K562 (cell line): ENCODE measurements around the gene NEDD4L. TPM values are rescaled to one million over a fixed set of nuclear protein-coding genes. Genes with fewer than 3 reads are reported as not detected.
A peak's percentile ranks its signal among the peaks of the same experiment; 100 is the strongest.

ENCODE experiments used
- CAMTA2 ChIP-seq: fragments of 250-450 bp; sonication (Bioruptor Pico); conservative IDR thresholded peaks from 2 replicates; pipeline ENCODE4 v1.5.1; 2022
- CBX5 ChIP-seq: IDR thresholded peaks from 2 replicates; pipeline ENCODE4 v1.6.1; 2014; ENCODE audit warnings: low read depth, borderline replicate concordance
- HIVEP1 ChIP-seq: fragments of 250-450 bp; sonication (Bioruptor Pico); IDR thresholded peaks from 2 replicates; pipeline ENCODE4 v1.4.0; 2020; ENCODE audit warnings: mild to moderate bottlenecking
- KDM1A ChIP-seq, 2 experiments: fragments of 450-650 bp; IDR thresholded peaks; 2 replicates each; pipeline ENCODE4 v1.6.1; 2016; ENCODE audit warnings: mild to moderate bottlenecking in 2 of 2
- LARP7 ChIP-seq: fragments of 450-650 bp; IDR thresholded peaks from 2 replicates; pipeline ENCODE4 v1.6.1; 2016
- MEIS2 ChIP-seq: fragments of 450-650 bp; IDR thresholded peaks from 2 replicates; pipeline ENCODE4 v1.6.1; 2014; ENCODE audit warnings: mild to moderate bottlenecking; ENCODE audit not compliant: partially characterized antibody
- PHF8 ChIP-seq: fragments of 200-600 bp; sonication (generic); IDR thresholded peaks from 2 replicates; pipeline ENCODE4 v1.6.1; 2012; ENCODE audit warnings: mixed run types, mild to moderate bottlenecking, inconsistent platforms, low read length, moderate library complexity, borderline replicate concordance
- PML ChIP-seq: IDR thresholded peaks from 2 replicates; pipeline ENCODE4 v1.6.1; 2012; ENCODE audit warnings: low read length, inconsistent platforms
- RB1 ChIP-seq: fragments of 450-650 bp; IDR thresholded peaks from 2 replicates; pipeline ENCODE4 v1.6.1; 2017; ENCODE audit warnings: low read depth, mild to moderate bottlenecking
- TEAD4 ChIP-seq, 2 experiments: sonication (generic) in 1 of 2; formaldehyde crosslinking in 1 of 2; IDR thresholded peaks; 2 replicates each; pipeline versions ENCODE4 v1.6.1 to v1.8.0; 2012 to 2022; ENCODE audit warnings: borderline replicate concordance in 1 of 2, inconsistent platforms in 1 of 2, low read length in 1 of 2, mild to moderate bottlenecking in 1 of 2, missing genetic modification reagents in 1 of 2
- ZNF23 ChIP-seq: fragments of 250-450 bp; sonication (Bioruptor Pico); IDR thresholded peaks from 2 replicates; pipeline ENCODE4 v1.4.0; 2020; ENCODE audit warnings: mild to moderate bottlenecking
- polyA plus RNA-seq, 8 experiments: library from polyadenylated mRNA; depleted of rRNA in 4 of 8; stranded (reverse) in 5 of 8; unstranded in 3 of 8; fragments of >200 nt; fragmentation: Nextera tagmentation in 2 of 8; fragmentation: Illumina TruSeq in 1 of 8; extraction: Ambion mirVana in 2 of 8; extraction: Trizol in 1 of 8; gene quantifications; 2 replicates each; pipeline versions ENCODE4 v1.2.1 to v1.2.3, GENCODE V29; 2011 to 2014; ENCODE audit warnings: inconsistent platforms in 1 of 8, missing spikeins in 1 of 8
- total RNA-seq, 7 experiments: library from RNA; depleted of rRNA in 6 of 7; stranded (reverse); fragments of >200 nt in 6 of 7; fragmentation: Illumina TruSeq in 2 of 7; extraction: Trizol in 2 of 7; gene quantifications; 2 replicates each; pipeline versions ENCODE4 v1.2.1 to v1.2.3, GENCODE V29; 2011 to 2021; ENCODE audit warnings: low replicate concordance in 1 of 7
- TF ChIP-seq, protein P1 (sequence below): fragments of 450-650 bp; IDR thresholded peaks from 2 replicates; pipeline ENCODE4 v1.6.1; 2016; ENCODE audit warnings: low read depth
- TF ChIP-seq, protein P2 (sequence below): fragments of 250-450 bp; sonication (Bioruptor Pico); IDR thresholded peaks from 2 replicates; pipeline ENCODE4 v1.4.0; 2020
- TF ChIP-seq, protein P3 (sequence below): fragments of 450-650 bp; IDR thresholded peaks from 2 replicates; pipeline ENCODE4 v1.6.1; 2018; ENCODE audit warnings: mild to moderate bottlenecking, low read depth; ENCODE audit not compliant: partially characterized antibody

NEDD4L gene
- total and polyA plus RNA-seq, 9 of the 15 experiments (the other 6 are each of a cell fraction or from before 2014, with no cell fraction given), result 8.1 to 33.4 (median 19.9) TPM

DNA sequence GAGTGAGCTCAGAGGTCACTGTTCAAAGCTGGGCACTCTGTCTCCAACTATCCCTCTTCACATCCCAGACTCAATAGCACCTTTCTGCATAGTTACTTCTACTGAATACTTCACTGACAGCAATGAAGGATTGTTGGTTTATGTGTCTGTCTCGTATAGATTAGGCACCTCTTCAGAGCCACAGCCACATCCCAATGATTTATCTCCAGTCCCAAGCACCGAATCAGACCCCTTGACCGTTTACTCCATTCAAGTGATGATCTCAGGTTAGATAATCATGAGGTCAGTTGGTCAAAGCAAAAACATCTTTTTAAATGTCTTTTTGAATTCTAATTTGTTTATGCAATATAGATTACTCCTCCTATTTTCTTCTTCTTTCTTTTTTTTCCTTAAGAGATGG, 14.7 kb downstream of the NEDD4L start (continued):
- TF ChIP-seq, protein P1, sequence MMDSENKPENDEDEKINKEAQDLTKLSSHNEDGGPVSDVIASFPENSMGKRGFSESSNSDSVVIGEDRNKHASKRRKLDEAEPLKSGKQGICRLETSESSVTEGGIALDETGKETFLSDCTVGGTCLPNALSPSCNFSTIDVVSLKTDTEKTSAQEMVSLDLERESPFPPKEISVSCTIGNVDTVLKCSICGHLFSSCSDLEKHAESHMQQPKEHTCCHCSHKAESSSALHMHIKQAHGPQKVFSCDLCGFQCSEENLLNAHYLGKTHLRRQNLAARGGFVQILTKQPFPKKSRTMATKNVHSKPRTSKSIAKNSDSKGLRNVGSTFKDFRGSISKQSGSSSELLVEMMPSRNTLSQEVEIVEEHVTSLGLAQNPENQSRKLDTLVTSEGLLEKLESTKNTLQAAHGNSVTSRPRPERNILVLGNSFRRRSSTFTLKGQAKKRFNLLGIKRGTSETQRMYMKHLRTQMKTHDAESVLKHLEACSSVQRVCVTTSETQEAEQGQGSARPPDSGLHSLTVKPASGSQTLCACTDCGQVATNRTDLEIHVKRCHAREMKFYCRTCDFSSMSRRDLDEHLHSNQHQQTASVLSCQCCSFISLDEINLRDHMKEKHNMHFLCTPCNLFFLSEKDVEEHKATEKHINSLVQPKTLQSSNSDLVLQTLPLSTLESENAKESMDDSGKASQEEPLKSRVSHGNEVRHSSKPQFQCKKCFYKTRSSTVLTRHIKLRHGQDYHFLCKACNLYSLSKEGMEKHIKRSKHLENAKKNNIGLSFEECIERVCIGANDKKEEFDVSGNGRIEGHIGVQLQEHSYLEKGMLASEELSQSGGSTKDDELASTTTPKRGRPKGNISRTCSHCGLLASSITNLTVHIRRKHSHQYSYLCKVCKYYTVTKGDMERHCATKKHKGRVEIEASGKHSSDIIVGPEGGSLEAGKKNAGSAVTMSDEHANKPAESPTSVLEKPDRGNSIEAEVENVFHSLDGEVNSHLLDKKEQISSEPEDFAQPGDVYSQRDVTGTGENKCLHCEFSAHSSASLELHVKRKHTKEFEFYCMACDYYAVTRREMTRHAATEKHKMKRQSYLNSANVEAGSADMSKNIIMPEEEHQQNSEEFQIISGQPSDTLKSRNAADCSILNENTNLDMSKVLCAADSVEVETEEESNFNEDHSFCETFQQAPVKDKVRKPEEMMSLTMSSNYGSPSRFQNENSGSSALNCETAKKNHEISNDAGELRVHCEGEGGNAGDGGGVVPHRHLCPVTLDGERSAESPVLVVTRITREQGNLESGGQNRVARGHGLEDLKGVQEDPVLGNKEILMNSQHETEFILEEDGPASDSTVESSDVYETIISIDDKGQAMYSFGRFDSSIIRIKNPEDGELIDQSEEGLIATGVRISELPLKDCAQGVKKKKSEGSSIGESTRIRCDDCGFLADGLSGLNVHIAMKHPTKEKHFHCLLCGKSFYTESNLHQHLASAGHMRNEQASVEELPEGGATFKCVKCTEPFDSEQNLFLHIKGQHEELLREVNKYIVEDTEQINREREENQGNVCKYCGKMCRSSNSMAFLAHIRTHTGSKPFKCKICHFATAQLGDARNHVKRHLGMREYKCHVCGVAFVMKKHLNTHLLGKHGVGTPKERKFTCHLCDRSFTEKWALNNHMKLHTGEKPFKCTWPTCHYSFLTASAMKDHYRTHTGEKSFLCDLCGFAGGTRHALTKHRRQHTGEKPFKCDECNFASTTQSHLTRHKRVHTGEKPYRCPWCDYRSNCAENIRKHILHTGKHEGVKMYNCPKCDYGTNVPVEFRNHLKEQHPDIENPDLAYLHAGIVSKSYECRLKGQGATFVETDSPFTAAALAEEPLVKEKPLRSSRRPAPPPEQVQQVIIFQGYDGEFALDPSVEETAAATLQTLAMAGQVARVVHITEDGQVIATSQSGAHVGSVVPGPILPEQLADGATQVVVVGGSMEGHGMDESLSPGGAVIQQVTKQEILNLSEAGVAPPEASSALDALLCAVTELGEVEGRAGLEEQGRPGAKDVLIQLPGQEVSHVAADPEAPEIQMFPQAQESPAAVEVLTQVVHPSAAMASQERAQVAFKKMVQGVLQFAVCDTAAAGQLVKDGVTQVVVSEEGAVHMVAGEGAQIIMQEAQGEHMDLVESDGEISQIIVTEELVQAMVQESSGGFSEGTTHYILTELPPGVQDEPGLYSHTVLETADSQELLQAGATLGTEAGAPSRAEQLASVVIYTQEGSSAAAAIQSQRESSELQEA, result no peak
- TF ChIP-seq CAMTA2 (CRISPR knock-in tag) (no peak), HIVEP1 (CRISPR knock-in tag) (no peak), RB1 (no peak), PML (0 out of 2 replicates have a peak, but pooled peaks have one; percentile 36), LARP7 (no peak), KDM1A (IDR thresholded peaks at IDR 0.05) (peak; percentile 85 to 87), ZNF23 (CRISPR knock-in tag) (no peak), MEIS2 (peak; percentile 98), CBX5 (no peak), PHF8 (no peak), TEAD4 (IDR thresholded peaks at IDR 0.05; ENCODE audit: low read length) (peak; percentile 86), TEAD4 (CRISPR knock-in tag; IDR thresholded peaks at IDR 0.05; ENCODE audit: borderline replicate concordance) (no peak)
- TF ChIP-seq, protein P2, sequence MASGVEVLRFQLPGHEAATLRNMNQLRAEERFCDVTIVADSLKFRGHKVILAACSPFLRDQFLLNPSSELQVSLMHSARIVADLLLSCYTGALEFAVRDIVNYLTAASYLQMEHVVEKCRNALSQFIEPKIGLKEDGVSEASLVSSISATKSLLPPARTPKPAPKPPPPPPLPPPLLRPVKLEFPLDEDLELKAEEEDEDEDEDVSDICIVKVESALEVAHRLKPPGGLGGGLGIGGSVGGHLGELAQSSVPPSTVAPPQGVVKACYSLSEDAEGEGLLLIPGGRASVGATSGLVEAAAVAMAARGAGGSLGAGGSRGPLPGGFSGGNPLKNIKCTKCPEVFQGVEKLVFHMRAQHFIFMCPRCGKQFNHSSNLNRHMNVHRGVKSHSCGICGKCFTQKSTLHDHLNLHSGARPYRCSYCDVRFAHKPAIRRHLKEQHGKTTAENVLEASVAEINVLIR (CRISPR knock-in tag), result no peak
- TF ChIP-seq, protein P3, sequence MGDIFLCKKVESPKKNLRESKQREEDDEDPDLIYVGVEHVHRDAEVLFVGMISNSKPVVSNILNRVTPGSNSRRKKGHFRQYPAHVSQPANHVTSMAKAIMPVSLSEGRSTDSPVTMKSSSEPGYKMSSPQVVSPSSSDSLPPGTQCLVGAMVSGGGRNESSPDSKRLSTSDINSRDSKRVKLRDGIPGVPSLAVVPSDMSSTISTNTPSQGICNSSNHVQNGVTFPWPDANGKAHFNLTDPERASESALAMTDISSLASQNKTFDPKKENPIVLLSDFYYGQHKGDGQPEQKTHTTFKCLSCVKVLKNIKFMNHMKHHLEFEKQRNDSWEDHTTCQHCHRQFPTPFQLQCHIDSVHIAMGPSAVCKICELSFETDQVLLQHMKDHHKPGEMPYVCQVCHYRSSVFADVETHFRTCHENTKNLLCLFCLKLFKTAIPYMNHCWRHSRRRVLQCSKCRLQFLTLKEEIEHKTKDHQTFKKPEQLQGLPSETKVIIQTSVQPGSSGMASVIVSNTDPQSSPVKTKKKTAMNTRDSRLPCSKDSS, result no peak
